ENCODE data around the gene WWP2. TPM values are rescaled to one million over a fixed set of nuclear protein-coding genes. Genes with fewer than 3 reads are reported as not detected.
A peak's percentile ranks its signal among the peaks of the same experiment; 100 is the strongest.

WWP2 gene
- total RNA-seq, 2 donors from 2014 or later = 34.8 to 78.8 TPM

- 85 to 87% methylated on average over 4 of the region's 4 CpGs for WGBS, 2 donors
- Histone ChIP-seq H3K27me3 (no peaks in the 10 kb centered on the region), H3K27ac (no peak overlapping the region), H3K4me3 (no peak overlapping the region), H3K36me3 (replicated peaks in 1 of 2; ENCODE audit: insufficient read depth in 1 of 2, low read depth in 2 of 2) (peaks cover 0 to 7% of the 10 kb centered on the region in 2 donors), H3K4me1 (peaks cover 11% of the 10 kb centered on the region), H3K9me3 (no peaks in the 10 kb centered on the region)
- DNase-seq (no peak), ATAC-seq (no peak)
- intact Hi-C loops (cut with DNase I) = no loop called here
- TF ChIP-seq POLR2A (IDR thresholded peaks at IDR 0.05) = no peak
- no peak for TF ChIP-seq CTCF (IDR thresholded peaks at IDR 0.05)
Measured at GRCh38 chr16:69870761-69871160, 108.6 kb downstream of the WWP2 start.

GRCh38 chr16:69871708-69872107, 109.6 kb downstream of the WWP2 start:
- no peak for TF ChIP-seq POLR2A (IDR thresholded peaks at IDR 0.05)
- no peak for TF ChIP-seq CTCF (IDR thresholded peaks at IDR 0.05)
- H3K36me3 ChIP-seq (replicated peaks in 1 of 2; ENCODE audit: insufficient read depth in 1 of 2, low read depth in 2 of 2) = peaks cover 5 to 7% of the 10 kb centered on the region in 2 donors
- H3K4me3 ChIP-seq = no peak overlapping the region
- DNase-seq (no peak), ATAC-seq (no peak)
- H3K27me3 ChIP-seq = no peaks in the 10 kb centered on the region
- peaks cover 11% of the 10 kb centered on the region for H3K4me1 ChIP-seq
- 92 to 96% methylated on average over 15 of the region's 15 CpGs for WGBS, 2 donors
- peaks cover 0 to 6% (median 0%) of the 10 kb centered on the region in 3 donors for H3K9me3 ChIP-seq
- intact Hi-C loops (cut with DNase I) = no loop called here
- no peak overlapping the region for H3K27ac ChIP-seq

- Histone ChIP-seq H3K27me3 (no peaks in the 10 kb centered on the region), H3K36me3 (replicated peaks in 1 of 2; ENCODE audit: insufficient read depth in 1 of 2, low read depth in 2 of 2) (peaks cover 9 to 12% of the 10 kb centered on the region in 2 donors), H3K9me3 (peaks cover 0 to 11% (median 0%) of the 10 kb centered on the region in 3 donors), H3K27ac (no peak overlapping the region), H3K4me3 (no peak overlapping the region), H3K4me1 (peaks cover 11% of the 10 kb centered on the region)
- intact Hi-C loops (cut with DNase I) = no loop called here
- TF ChIP-seq POLR2A (IDR thresholded peaks at IDR 0.05) (no peak), CTCF (IDR thresholded peaks at IDR 0.05) (no peak)
- DNase-seq = no peak
- 91 to 94% methylated on average over 7 of the region's 7 CpGs for WGBS, 2 donors
- no peak for ATAC-seq
Measured at GRCh38 chr16:69872888-69873287, 110.8 kb downstream of the WWP2 start.

GRCh38 chr16:69873783-69874182, 111.7 kb downstream of the WWP2 start:
- Histone ChIP-seq H3K27ac (no peak overlapping the region), H3K9me3 (peaks cover 0 to 11% (median 0%) of the 10 kb centered on the region in 3 donors), H3K4me1 (peaks cover 11% of the 10 kb centered on the region), H3K36me3 (replicated peaks in 1 of 2; ENCODE audit: insufficient read depth in 1 of 2, low read depth in 2 of 2) (peaks cover 9 to 12% of the 10 kb centered on the region in 2 donors), H3K27me3 (no peaks in the 10 kb centered on the region), H3K4me3 (no peak overlapping the region)
- intact Hi-C loops (cut with DNase I) = no loop called here
- 60 to 69% methylated on average over 3 of the region's 3 CpGs for WGBS, 2 donors
- DNase-seq (peak in 1 of 4 donors; percentile 27), ATAC-seq (no peak)
- no peak for TF ChIP-seq POLR2A (IDR thresholded peaks at IDR 0.05)
- TF ChIP-seq CTCF (IDR thresholded peaks at IDR 0.05) = no peak

DNA sequence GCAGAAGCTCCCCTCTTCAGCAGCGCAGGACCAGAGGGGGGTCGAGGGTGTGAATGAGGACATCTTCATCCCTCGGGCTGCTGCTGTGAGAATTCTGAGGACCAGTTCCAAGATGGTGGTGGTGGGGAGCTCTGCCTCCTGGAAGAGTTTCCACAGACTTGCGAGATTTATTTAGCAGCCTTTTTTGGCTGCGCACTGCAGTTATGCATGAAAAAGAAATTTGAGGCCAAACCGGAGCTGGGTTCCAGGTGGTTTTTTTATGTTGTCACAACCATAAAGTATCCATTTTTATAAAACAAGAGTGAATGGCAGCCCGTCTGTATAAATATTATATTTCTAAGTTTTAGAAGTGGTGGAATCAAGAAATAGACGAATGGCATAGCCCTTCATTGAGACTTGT, 112.1 kb downstream of the WWP2 start:
- H3K9me3 ChIP-seq = peaks cover 0 to 11% (median 0%) of the 10 kb centered on the region in 3 donors
- H3K27ac ChIP-seq = no peak overlapping the region
- no peaks in the 10 kb centered on the region for H3K27me3 ChIP-seq
- TF ChIP-seq CTCF (IDR thresholded peaks at IDR 0.05) = no peak
- no peak for TF ChIP-seq POLR2A (IDR thresholded peaks at IDR 0.05)
- intact Hi-C loops (cut with DNase I) = no loop called here
- H3K4me3 ChIP-seq = no peak overlapping the region
- DNase-seq = no peak
- peaks cover 11% of the 10 kb centered on the region for H3K4me1 ChIP-seq
- H3K36me3 ChIP-seq (replicated peaks in 1 of 2; ENCODE audit: insufficient read depth in 1 of 2, low read depth in 2 of 2) = peaks cover 9 to 12% of the 10 kb centered on the region in 2 donors
- no peak for ATAC-seq
- WGBS, 2 donors = 81 to 87% methylated on average over 8 of the region's 8 CpGs

All from body of pancreas (tissue), 4 donors.